Stimulated activated CD8-positive, alpha-beta memory T cell treated with anti-CD3 and anti-CD28 coated beads, Interleukin-4, amount 100 ng/mL, for 1 hour (primary cell): ENCODE results near the gene OR6V1.
"Not testable (repeated sequence)": the region's sequence is repeated elsewhere in the genome, so short reads cannot be mapped to it uniquely, and the experiment has no call there.

Source experiments
- DNase-seq, 2 donors: peaks; one replicate each; pipeline ENCODE4 v3.0.0-alpha.2; 2020; ENCODE audit warnings: low read depth in 2 of 2, low spot score in 1 of 2

OR6V1 gene

DNA sequence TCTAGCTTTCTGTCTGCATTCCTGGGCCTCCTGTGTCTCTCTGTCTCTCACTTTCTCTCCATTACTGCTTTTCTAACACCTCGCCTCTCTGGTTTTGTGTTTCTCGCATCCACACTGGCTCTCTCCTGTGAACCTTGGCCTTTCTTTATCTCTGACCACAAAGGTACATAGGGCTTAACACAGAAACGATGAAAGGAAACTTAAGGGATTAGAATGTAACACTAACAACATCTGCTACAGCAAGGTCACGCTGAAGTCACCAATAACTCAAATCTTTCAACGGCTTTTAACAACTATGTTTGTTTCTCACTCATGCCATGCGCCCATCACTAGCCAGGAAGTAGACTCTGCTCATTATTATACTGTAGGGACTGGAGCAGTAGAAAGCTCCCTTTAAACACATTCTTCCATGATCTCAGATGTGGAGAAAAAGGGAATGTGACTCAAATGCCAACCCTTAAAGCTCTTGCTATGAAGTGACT is 9.3 kb upstream of the OR6V1 start:
- no peak for DNase-seq

DNA sequence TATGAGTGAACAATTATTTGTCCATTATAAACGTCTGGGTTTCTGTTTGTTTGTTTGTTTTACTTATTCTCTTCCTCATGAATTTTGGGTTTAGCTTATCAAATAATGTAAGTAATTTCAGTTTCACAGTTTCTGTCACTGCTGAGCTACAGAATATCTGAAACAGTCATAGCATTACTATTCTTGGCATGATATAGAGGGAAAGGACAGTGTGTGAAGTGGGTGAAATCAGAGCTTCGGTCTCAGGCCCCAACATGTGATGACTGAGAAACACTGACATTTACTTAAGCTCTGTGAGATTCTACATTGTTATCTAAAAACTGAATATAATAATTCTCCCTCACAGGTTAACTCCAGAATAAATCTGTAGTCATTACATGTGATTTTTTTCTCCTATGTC is 8.8 kb upstream of the OR6V1 start:
- no peak for DNase-seq

DNA sequence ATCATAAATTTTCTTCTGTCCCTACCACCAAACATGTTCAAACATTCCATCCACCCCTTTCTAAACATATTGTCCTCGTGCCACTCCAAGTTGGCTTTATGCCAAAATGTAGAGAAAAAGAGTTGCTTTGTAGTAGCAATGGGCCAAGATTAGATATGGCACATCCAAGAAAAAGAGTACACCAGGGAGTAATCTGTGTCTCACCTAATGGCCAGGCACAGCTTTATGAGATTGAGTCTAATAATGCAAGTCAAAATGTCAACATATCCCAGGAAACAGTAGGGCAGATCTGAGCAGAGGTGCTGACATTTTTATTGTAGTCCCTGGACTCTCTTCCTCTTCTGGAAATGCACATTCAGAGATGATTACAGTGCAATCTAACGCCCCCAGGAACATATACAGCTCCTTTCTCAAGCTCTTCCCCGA is 5.7 kb upstream of the OR6V1 start:
- DNase-seq: no peak

DNA sequence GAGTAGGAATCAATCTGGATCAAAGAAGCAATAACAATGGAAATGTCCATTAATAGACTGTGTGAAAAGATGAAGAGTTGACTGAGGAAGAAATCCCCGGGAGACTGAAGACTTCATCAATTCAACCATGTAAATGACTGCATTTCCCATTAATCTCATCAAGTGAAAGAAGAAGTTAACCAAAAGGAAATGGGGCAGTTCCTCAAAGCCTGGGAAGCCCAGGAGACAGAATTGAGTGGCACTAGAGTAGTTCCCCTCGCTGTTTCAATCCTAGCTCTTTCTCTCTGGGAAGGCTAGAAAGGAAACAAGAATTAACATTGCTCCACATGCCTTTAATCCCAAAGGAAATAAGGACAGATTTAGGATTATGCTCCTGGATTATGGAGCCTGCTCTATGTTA is 4.8 kb upstream of the OR6V1 start:
- no peak for DNase-seq

DNA sequence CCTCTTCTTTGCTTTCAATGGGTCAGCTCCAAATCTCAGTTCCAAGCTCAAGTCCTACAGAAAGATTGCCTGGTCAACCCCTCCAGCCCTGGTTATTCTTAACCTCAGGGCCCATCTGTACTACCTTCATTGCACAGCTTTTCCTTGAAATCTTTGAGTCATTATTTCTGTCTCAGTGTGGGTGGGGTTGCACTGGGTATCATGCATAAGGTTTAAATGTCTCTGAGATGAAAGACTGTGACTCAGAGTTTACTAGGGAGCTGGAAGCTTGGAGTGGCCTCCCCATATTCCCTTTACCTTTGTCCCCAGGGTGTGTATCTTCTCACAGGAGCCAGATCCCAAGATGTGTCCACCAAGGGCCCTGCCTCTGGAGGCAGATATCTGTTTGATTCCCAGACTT is 3.3 kb upstream of the OR6V1 start:
- no peak for DNase-seq

DNA sequence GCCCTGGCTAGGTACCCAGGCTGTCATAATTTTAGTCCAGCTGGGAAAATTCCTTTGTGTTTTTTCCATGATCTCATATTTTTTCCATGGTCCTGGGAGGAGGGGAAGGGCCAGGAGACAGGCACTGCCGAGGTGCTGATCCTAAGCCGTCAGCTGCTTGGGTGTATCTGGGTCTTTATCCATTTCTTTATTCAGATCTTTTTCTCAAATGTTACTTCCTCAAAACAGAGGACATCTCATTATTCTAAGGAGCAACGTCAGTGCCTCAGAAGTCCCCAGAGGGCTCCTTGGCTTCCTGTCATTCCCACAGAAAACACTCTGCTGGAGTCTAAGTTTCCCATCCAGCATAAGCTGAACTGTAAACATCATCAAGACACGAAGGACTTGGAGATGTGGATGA is 2.8 kb upstream of the OR6V1 start:
- no peak for DNase-seq

DNA sequence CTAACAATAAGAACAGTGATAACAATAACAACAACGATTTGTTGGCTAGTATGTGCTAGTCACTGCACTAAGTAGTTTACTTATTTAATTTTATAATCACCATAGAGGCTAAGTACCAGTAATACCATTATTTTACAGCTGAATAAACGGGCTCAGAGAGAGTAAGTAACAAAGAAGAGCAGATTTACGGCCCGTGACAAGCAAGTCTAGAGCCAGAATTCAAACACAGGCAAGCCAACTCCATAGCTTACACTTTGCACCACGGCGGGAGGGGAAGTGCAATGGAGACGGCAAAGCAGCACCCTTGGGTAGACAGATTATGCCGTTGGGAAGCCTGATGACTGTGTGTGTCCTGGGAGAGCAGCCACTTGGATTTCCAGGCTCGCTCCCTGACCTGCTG is 1.2 kb upstream of the OR6V1 start:
- no peak for DNase-seq

DNA sequence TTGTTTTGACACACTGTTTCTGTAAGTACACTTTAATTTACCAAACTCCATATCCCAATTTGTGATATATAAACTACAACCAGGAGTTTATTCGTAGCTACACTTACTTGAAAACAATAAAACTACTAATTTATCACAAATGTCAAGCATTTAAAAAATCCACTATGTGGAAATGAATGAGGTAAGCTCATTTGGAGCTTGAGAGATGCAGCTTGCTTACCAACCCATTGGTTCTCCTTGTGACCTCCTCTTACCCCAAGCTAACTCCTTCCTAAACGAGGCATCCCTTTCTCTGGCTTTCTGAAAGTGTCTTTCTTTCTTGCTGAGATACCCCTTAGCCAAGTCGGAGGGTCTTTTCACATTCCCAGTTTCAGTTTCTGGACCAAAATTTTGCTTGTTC is 2.5 kb downstream of the OR6V1 start:
- no peak for DNase-seq

DNA sequence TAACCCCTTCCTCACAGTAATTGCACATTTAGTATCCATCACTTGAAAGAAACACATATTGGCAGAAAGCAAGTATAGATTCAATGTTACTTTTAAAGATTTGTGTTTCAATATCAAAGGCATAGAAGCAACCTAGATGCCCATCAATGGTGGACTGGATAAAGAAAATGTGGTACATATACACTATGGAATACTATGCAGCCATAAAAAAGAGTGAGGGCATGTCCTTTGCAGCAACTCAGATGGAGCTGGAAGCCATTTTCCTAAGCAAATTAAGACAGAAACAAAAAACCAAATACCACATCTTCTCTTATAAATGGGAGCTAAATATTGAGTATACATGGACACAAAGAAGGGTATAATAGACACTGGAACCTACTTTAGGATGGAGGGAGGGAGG is 3.6 kb downstream of the OR6V1 start:
- DNase-seq: no peak

DNA sequence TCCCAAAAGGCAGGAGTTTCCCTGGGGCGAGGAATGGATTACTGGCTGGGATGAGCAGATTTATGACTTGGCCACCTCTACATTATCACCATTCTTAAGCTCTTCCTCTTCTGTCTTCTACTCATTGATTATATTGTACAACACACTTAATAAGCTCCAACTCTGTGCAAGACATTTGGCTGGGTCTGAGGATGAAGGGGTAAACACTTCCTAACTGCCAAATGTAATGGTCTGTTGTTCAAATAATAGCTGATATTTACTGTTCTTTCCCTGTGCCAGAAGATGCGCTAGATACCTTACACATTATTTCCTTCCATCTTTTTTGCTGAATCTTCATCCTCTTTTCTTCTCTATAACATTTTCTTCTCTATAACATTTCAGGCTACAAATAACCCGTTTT is 11.6 kb downstream of the OR6V1 start:
- no peak for DNase-seq

DNA sequence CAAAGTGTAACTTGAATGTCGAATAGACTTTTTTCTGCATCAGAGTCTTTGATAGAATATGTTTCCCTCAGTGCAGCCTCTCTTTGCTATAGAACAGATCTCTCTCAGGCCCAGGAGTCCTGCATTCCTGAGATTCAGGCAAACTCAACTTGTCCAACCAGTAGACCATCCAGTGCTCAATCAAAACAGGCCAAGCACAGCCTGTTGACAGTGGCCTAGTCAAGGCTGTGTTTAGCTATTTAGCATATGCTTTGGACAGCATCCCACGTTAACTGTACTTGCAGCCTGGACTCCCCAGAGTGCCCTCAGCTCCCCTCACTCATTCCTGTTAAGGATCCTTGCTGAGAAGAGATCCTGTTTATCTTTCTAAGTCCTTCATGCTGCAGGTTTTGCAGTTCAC is 16.3 kb downstream of the OR6V1 start:
- DNase-seq: no peak

DNA sequence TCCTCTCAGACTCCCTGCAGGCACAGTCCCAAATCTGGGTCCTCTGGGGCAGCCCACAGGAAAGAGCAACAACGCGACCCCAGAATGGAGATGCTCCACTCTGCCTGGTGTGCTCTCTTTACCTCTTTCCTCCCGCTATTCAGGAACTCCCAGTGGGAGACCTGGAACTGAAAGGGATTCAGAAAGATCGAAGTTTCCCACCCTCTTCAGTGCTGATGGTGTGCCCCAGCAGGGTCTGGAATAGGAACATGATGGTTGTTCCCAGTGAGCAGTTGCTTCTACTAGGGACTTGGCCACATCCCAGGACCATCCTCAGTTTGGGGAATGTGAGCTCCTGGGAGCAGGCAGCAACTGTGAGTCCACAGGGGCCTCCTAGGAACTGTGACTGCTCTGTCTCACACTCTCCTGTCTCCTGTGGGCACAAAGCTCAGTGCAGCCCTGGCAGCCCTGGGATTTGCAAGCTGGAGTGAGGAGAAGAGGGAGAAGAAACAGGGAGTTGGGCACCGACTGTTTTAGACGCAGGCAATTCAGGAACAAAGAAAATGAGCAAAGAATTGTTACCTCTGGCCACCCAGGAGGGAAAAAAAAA is 17.9 kb downstream of the OR6V1 start:
- DNase-seq: no peak

DNA sequence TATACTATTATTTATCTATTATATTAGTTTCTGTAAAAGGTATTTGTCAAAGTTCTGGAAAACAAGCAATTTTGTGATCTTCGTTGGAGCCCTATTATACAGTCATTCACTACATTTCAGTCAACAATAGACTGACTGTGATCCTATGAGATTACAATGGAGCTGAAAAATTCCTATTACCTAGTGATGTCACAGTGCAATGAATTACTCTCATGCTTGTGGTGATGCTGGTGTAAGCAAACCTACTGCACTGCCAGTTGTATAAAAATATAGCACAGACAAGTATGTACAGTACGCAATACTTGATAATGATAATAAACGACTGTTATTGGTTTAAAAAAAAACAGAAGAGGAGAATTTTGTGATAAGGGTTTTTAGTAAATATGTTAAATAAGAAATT is 21.4 kb downstream of the OR6V1 start:
- no peak for DNase-seq

DNA sequence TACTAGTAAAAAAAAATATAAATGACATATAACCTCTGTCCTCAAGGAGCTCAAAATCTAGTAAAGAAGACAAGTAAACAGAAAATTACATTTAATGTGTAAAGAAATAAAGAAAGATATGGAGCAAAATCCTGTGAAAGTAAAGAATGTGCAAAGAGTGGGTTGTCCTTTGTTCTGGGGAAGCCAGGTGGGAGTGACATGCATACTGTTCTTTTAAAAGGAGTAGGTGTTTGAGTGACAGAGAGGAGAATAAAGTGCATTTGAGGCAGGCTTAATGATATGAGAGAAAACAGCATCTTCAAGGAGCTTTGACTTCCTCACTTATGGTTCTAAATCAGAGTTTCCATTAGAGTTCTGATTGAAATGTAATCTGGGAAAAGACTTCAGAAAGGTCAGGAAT is 22.0 kb downstream of the OR6V1 start:
- DNase-seq: no peak

DNA sequence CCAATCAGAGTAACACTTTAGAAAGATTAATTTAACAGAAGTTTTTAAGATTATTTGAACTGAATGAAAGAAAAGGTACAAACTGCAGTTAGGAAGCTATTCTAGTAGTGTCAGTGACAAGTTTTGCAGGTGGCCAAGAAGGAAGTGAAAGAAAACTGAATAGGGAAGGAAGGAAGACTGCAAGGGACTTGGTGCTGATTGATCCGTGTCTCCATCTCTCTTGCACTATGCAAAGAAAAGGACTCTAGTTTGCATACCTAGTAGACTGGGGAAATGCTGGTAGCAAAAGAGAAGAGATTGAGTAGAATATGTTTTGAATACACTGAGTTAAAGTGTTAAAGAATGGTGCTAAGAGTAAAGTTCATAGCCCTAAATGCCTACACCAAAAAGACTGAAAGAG is 33.0 kb downstream of the OR6V1 start:
- DNase-seq: no peak

DNA sequence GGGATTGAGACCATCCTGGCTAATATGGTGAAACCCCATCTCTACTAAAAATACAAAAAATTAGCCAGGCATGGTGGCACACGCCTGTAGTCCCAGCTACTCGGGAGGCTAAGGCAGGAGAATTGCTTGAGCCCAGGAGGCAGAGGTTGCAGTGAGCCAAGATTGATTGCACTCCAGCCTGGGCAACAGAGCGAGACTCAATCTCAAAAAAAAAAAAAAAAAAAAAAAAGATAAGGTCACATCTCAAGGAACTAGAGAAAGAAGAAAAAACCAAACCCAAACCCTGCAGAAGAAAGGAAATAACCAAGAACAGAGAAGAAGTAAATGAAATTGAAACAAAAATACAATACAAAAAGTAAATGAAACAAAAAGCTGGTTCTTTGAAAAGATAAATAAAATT is 33.5 kb downstream of the OR6V1 start:
- DNase-seq: not testable (repeated sequence)

DNA sequence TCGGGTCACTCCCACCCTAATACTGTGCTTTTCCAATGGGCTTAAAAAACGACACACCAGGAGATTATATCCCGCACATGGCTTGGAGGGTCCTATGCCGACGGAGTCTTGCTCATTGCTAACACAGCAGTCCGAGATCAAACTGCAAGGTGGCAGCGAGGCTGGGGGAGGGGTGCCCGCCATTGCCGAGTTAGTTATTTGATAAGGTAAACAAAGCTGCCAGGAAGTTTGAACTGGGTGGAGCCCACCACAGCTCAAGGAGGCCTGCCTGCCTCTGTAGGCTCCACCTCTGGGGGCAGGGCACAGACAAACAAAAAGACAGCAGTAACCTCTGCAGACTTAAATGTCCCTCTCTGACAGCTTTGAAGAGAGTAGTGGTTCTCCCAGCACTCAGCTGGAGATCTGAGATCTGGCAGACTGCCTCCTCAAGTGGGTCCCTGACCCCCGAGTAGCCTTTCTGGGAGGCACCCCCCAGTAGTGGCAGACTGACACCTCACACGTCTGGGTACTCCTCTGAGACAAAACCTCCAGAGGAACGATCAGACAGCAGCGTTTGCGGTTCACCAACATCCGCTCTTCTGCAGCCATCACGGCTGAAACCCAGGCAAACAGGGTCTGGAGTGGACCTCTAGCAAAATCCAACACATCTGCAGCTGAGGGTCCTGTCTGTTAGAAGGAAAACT is 36.5 kb downstream of the OR6V1 start:
- DNase-seq: not testable (repeated sequence)

DNA sequence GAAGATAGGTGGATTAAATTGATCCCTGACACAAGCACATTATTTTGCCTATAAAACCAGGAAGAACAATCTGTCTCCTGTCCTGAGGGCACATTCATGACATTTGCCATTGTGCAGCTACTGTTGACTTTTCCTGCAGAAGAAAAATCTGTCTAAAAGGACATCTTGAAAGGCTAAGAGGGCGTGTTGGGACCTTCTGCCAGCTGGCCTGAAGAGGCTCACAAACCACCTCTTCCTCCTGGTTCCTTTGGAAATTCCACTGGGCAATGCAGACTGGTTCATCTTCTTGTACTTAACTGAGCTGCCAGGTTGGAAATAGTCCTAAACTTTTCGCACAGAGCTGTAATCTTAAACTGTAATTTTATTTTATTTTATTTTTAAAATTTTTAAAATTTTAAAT is 44.0 kb downstream of the OR6V1 start:
- DNase-seq: no peak

DNA sequence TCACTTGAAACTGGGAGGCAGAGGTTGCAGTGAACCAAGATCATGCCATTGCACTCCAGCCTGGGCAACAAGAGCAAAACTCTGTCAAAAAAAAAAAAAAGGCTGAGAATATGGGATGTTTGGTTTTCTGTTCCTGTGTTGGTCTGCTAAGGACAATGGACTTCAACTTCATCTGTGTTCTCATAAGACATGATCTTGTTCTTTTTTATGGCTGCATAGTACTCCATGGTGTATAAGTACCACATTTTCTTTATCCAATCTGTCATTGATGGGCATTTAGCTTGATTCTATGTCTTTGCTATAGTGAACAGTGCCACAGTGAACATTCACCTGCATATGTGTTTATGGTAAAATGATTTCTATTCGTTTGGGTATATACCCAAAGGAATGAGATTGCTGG is 47.4 kb downstream of the OR6V1 start:
- not testable (repeated sequence) for DNase-seq
